Right lobe of liver (tissue), 6 donors: ENCODE data around the gene NOM1. TPM values are rescaled to one million over a fixed set of nuclear protein-coding genes. Genes with fewer than 3 reads are reported as not detected.
"Not testable (repeated sequence)": the region's sequence is repeated elsewhere in the genome, so short reads cannot be mapped to it uniquely, and the experiment has no call there.

Experiments used
- ATAC-seq, 4 donors: fragments of 200-7000 bp; cut with Tn5 transposase; one replicate each; pipeline ENCODE4 v1.9.1; 2020; ENCODE audit warnings: mild to moderate bottlenecking in 4 of 4, moderate library complexity in 4 of 4
- DNase-seq, 3 donors: peaks; one replicate each; pipeline ENCODE4 v3.0.0-alpha.2; 2020
- H3K27ac ChIP-seq, 3 donors: fragments of 200-600 bp; one replicate each; pipeline ENCODE4 v1.8.0; 2022
- H3K27me3 ChIP-seq, 2 donors: fragments of 200-600 bp; one replicate each; pipeline ENCODE4 v1.8.0; 2022
- H3K36me3 ChIP-seq, 4 donors: fragments of 200-600 bp; sonication (generic) in 1 of 4; one replicate each; pipeline versions ENCODE4 v1.5.1 to v1.8.0; 2017 to 2022; ENCODE audit warnings: control low read depth in 1 of 4
- H3K4me1 ChIP-seq, 4 donors: fragments of 200-600 bp; sonication (generic) in 1 of 4; one replicate each; pipeline versions ENCODE4 v1.5.1 to v1.8.0; 2017 to 2022; ENCODE audit warnings: control low read depth in 1 of 4
- H3K4me3 ChIP-seq, 3 donors: fragments of 200-600 bp; one replicate each; pipeline ENCODE4 v1.8.0; 2022
- H3K9me3 ChIP-seq, 4 donors: fragments of 200-600 bp; sonication (generic) in 1 of 4; one replicate each; pipeline versions ENCODE4 v1.5.1 to v1.8.0; 2017 to 2022; ENCODE audit warnings: control low read depth in 1 of 4
- POLR2A ChIP-seq: fragments of 450-650 bp; IDR thresholded peaks from one replicate; pipeline ENCODE4 v1.6.1; 2017; ENCODE audit warnings: antibody characterized with exemption, mild to moderate bottlenecking
- WGBS: methylation state at CpG from one replicate; pipeline ENCODE4 v1.1.6; 2018; ENCODE audit warnings: low coverage, low lambda C conversion rate; ENCODE audit not compliant: insufficient coverage; ENCODE audit errors: missing lambda C conversion rate; 5-methylcytosine and 5-hydroxymethylcytosine counted together
- intact Hi-C, 2 donors: fragments of 100-400 bp; cut with DNase I; formaldehyde crosslinking; loops; one replicate each; pipeline versions ENCODE4 v1.11.2 to v1.14.1; 2022
- total RNA-seq, 6 experiments: library from RNA; depleted of rRNA in 2 of 6; stranded (reverse); fragments of >200 nt in 2 of 6; fragmentation: NEBNext Ultra II Directional in 3 of 6; extraction: Animal tissue kit (Norgen Biotek cat#: 25700) in 3 of 6; gene quantifications; one replicate each; pipeline versions ENCODE4 v1.1.0 to v1.2.4, GENCODE V29; 2016 to 2023
- TF ChIP-seq, protein P1 (sequence below), 4 donors: fragments of 200-600 bp in 3 of 4; fragments of 450-650 bp in 1 of 4; IDR thresholded peaks; one replicate each; pipeline versions ENCODE4 v1.5.1 to v1.8.0; 2016 to 2022; ENCODE audit warnings: antibody characterized with exemption in 4 of 4, mild to moderate bottlenecking in 2 of 4
- donor health status: DM: no; HTN: yes; CAD: no.
- donor health status: DM: no; HTN: no; CAD: no.
- donor health status: DM: no; HTN: no; CAD: no.
- donor health status: DM: no; HTN: yes; CAD: no.
- donor health status: DM: no; HTN: yes; CAD: no.

The NOM1 gene
- total RNA-seq, 6 experiments from 2014 or later, result 6.1 to 10.2 (median 8.1) TPM

GRCh38 chr7:156935250-156935649, 14.3 kb upstream of the NOM1 start:
- intact Hi-C loops, result no loop called here
- H3K9me3 ChIP-seq, result no peaks in the 10 kb centered on the region
- ATAC-seq (peak in 1 of 4 donors; percentile 24), DNase-seq (no peak)
- no peaks in the 10 kb centered on the region for H3K36me3 ChIP-seq
- H3K27me3 ChIP-seq, result no peaks in the 10 kb centered on the region
- 86% methylated on average over 3 of the region's 7 CpGs for WGBS
- no peak overlapping the region for H3K4me3 ChIP-seq
- TF ChIP-seq POLR2A, result no peak
- TF ChIP-seq, protein P1, sequence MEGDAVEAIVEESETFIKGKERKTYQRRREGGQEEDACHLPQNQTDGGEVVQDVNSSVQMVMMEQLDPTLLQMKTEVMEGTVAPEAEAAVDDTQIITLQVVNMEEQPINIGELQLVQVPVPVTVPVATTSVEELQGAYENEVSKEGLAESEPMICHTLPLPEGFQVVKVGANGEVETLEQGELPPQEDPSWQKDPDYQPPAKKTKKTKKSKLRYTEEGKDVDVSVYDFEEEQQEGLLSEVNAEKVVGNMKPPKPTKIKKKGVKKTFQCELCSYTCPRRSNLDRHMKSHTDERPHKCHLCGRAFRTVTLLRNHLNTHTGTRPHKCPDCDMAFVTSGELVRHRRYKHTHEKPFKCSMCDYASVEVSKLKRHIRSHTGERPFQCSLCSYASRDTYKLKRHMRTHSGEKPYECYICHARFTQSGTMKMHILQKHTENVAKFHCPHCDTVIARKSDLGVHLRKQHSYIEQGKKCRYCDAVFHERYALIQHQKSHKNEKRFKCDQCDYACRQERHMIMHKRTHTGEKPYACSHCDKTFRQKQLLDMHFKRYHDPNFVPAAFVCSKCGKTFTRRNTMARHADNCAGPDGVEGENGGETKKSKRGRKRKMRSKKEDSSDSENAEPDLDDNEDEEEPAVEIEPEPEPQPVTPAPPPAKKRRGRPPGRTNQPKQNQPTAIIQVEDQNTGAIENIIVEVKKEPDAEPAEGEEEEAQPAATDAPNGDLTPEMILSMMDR (IDR thresholded peaks at IDR 0.05), result no peak
- H3K27ac ChIP-seq, result no peak overlapping the region
- no peaks in the 10 kb centered on the region for H3K4me1 ChIP-seq

GRCh38 chr7:156936766-156937165, 12.7 kb upstream of the NOM1 start:
- DNase-seq, H3K36me3 ChIP-seq, intact Hi-C loops, H3K4me1 ChIP-seq, H3K9me3 ChIP-seq, H3K27ac ChIP-seq, H3K27me3 ChIP-seq, ATAC-seq, H3K4me3 ChIP-seq: not testable (repeated sequence)
- WGBS, result 89% methylated on average over 2 of the region's 3 CpGs

- Histone ChIP-seq H3K27me3 (no peaks in the 10 kb centered on the region), H3K4me3 (no peak overlapping the region), H3K36me3 (no peaks in the 10 kb centered on the region), H3K4me1 (no peaks in the 10 kb centered on the region), H3K27ac (no peak overlapping the region), H3K9me3 (no peaks in the 10 kb centered on the region)
- WGBS, result 88% methylated on average over 54 of the region's 57 CpGs
- TF ChIP-seq POLR2A, result no peak
- TF ChIP-seq, protein P1 (IDR thresholded peaks at IDR 0.05), result no peak
- intact Hi-C loops, result no loop called here
- DNase-seq, result no peak
- ATAC-seq, result no peak
These were observed 8.9 kb upstream of the NOM1 start for GRCh38 chr7:156940421-156941122.

GRCh38 chr7:156941393-156942182, 7.9 kb upstream of the NOM1 start:
- Histone ChIP-seq H3K9me3 (no peaks in the 10 kb centered on the region), H3K4me1 (no peaks in the 10 kb centered on the region), H3K27me3 (no peaks in the 10 kb centered on the region), H3K36me3 (no peaks in the 10 kb centered on the region), H3K27ac (no peak overlapping the region), H3K4me3 (no peak overlapping the region)
- ATAC-seq (no peak), DNase-seq (no peak)
- intact Hi-C loops, result no loop called here
- TF ChIP-seq, protein P1 (IDR thresholded peaks at IDR 0.05), result no peak
- no peak for TF ChIP-seq POLR2A
- WGBS, result 97% methylated on average over 74 of the region's 92 CpGs

- 40% methylated on average over 3 of the region's 24 CpGs for WGBS
- H3K9me3 ChIP-seq, result no peaks in the 10 kb centered on the region
- no peaks in the 10 kb centered on the region for H3K36me3 ChIP-seq
- ATAC-seq (peak in 3 of 4 donors; percentile 16 to 38 (median 35)), DNase-seq (no peak)
- no peaks in the 10 kb centered on the region for H3K27me3 ChIP-seq
- H3K4me3 ChIP-seq, result no peak overlapping the region
- H3K27ac ChIP-seq, result no peak overlapping the region
- TF ChIP-seq, protein P1 (IDR thresholded peaks at IDR 0.05), result no peak
- no peak for TF ChIP-seq POLR2A
- intact Hi-C loops, result no loop called here
- H3K4me1 ChIP-seq, result no peaks in the 10 kb centered on the region
These were observed 6.8 kb upstream of the NOM1 start for GRCh38 chr7:156942708-156943090.
